HCT116 (cell line): ENCODE measurements around the gene RCOR1.

Experiments
- EGR1 ChIP-seq: IDR thresholded peaks from 2 replicates; pipeline ENCODE4 v1.6.1; 2012; ENCODE audit warnings: low read depth
- EZH2 ChIP-seq: fragments of 200-600 bp; sonication (generic); IDR thresholded peaks from 2 replicates; pipeline ENCODE4 v1.6.1; 2017; ENCODE audit warnings: antibody characterized with exemption, mixed run types
- EZH2phosphoT487 ChIP-seq: fragments of 200-600 bp; IDR thresholded peaks from 2 replicates; pipeline ENCODE4 v1.6.1; 2018; ENCODE audit warnings: antibody characterized with exemption, borderline replicate concordance
- JUND ChIP-seq: IDR thresholded peaks from 2 replicates; pipeline ENCODE4 v1.6.1; 2012
- POLR2A ChIP-seq: IDR thresholded peaks from 2 replicates; pipeline ENCODE4 v1.7.0; 2011; ENCODE audit warnings: borderline replicate concordance; ENCODE audit not compliant: insufficient read depth, insufficient read length; ENCODE audit errors: extremely low read depth
- POLR2AphosphoS5 ChIP-seq: IDR thresholded peaks from 2 replicates; pipeline ENCODE4 v1.6.1; 2011; ENCODE audit warnings: mild to moderate bottlenecking, low read depth, low read length, moderate library complexity
- ZFX ChIP-seq: fragments of 450-650 bp; IDR thresholded peaks from 2 replicates; pipeline ENCODE4 v1.6.1; 2017
- TF ChIP-seq, protein P1 (sequence below), 3 experiments: fragments of 200-600 bp in 1 of 3; sonication (generic) in 1 of 3; IDR thresholded peaks in 2 of 3; conservative IDR thresholded peaks in 1 of 3; 2 replicates each; pipeline ENCODE4 v1.5.1; 2012 to 2017; ENCODE audit warnings: low read depth in 2 of 3, low read length in 2 of 3, antibody characterized with exemption in 1 of 3, borderline replicate concordance in 1 of 3, control low read depth in 1 of 3, mild to moderate bottlenecking in 1 of 3, mixed read lengths in 1 of 3, mixed run types in 1 of 3, moderate library complexity in 1 of 3; ENCODE audit not compliant: insufficient read depth in 1 of 3
- TF ChIP-seq, protein P2 (sequence below): IDR thresholded peaks from 2 replicates; pipeline ENCODE4 v1.6.1; 2012; ENCODE audit warnings: low read depth

DNA sequence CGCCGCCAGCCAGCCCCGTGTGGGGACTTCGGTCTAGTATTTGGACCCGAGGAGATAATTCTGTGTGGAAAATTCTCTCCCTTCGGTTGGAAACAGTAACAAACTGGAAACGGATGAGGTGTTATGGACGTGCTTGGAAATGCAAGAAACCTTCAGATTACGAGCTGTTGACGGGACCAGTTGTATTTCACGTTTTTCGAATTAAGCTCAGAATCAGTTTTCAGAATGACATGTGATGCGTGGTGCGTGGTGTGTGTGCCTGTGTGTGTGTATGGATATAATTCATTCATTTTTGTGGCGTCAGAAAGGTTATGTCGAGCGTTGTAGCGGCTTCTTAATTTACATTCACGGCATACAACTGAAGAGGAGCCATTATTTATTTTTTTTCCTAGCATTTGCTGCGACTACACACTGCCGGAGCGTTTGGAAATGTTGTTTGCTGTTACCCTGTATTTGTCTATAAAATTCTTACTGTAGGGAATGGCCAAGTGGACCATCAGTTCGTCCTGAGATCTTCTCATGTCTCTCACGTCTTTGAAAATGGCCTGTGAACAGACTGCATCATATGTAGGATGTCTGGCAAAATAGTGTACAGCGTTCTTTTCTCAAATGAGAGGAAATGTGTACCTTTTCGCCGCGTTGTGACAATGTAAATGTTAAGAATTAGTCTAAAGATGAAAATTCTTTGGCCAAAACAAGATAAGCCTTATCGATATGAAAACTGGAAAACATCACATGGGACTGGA lies 186.1 kb downstream of the RCOR1 start:
- TF ChIP-seq, protein P1, sequence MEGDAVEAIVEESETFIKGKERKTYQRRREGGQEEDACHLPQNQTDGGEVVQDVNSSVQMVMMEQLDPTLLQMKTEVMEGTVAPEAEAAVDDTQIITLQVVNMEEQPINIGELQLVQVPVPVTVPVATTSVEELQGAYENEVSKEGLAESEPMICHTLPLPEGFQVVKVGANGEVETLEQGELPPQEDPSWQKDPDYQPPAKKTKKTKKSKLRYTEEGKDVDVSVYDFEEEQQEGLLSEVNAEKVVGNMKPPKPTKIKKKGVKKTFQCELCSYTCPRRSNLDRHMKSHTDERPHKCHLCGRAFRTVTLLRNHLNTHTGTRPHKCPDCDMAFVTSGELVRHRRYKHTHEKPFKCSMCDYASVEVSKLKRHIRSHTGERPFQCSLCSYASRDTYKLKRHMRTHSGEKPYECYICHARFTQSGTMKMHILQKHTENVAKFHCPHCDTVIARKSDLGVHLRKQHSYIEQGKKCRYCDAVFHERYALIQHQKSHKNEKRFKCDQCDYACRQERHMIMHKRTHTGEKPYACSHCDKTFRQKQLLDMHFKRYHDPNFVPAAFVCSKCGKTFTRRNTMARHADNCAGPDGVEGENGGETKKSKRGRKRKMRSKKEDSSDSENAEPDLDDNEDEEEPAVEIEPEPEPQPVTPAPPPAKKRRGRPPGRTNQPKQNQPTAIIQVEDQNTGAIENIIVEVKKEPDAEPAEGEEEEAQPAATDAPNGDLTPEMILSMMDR (IDR thresholded peaks at IDR 0.05 in 2 of 3, conservative IDR thresholded peaks at IDR 0.05 in 1 of 3; ENCODE audit: borderline replicate concordance in 1 of 3, insufficient read depth in 1 of 3, low read depth in 2 of 3, low read length in 2 of 3): no peak
- no peak for TF ChIP-seq ZFX
- TF ChIP-seq JUND: no peak
- no peak for TF ChIP-seq EZH2
- no peak for TF ChIP-seq EGR1
- TF ChIP-seq POLR2A: no peak
- no peak for TF ChIP-seq POLR2AphosphoS5
- TF ChIP-seq, protein P2, sequence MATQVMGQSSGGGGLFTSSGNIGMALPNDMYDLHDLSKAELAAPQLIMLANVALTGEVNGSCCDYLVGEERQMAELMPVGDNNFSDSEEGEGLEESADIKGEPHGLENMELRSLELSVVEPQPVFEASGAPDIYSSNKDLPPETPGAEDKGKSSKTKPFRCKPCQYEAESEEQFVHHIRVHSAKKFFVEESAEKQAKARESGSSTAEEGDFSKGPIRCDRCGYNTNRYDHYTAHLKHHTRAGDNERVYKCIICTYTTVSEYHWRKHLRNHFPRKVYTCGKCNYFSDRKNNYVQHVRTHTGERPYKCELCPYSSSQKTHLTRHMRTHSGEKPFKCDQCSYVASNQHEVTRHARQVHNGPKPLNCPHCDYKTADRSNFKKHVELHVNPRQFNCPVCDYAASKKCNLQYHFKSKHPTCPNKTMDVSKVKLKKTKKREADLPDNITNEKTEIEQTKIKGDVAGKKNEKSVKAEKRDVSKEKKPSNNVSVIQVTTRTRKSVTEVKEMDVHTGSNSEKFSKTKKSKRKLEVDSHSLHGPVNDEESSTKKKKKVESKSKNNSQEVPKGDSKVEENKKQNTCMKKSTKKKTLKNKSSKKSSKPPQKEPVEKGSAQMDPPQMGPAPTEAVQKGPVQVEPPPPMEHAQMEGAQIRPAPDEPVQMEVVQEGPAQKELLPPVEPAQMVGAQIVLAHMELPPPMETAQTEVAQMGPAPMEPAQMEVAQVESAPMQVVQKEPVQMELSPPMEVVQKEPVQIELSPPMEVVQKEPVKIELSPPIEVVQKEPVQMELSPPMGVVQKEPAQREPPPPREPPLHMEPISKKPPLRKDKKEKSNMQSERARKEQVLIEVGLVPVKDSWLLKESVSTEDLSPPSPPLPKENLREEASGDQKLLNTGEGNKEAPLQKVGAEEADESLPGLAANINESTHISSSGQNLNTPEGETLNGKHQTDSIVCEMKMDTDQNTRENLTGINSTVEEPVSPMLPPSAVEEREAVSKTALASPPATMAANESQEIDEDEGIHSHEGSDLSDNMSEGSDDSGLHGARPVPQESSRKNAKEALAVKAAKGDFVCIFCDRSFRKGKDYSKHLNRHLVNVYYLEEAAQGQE: no peak
- TF ChIP-seq EZH2phosphoT487: no peak
